Measurements from ENCODE around the gene FGF12.

FGF12 gene

GRCh38 chr3:192696943-192697587 is 30.3 kb downstream of the FGF12 start:
- no peak for DNase-seq
- in situ Hi-C loops (cut with HindIII; ENCODE audit: low pct_ligation_motif_present, low pct_unique_long_range_greater_than_20kb, low sequenced_read_pairs), result no loop called here

- in situ Hi-C loops (cut with HindIII; ENCODE audit: low pct_ligation_motif_present, low pct_unique_long_range_greater_than_20kb, low sequenced_read_pairs), result no loop called here
- no peak for DNase-seq
Measured at GRCh38 chr3:192687488-192688152, 39.7 kb downstream of the FGF12 start.

- in situ Hi-C loops (cut with HindIII; ENCODE audit: low pct_ligation_motif_present, low pct_unique_long_range_greater_than_20kb, low sequenced_read_pairs), result no loop called here
- DNase-seq, result no peak
Measured at GRCh38 chr3:192685801-192686200, 41.5 kb downstream of the FGF12 start.

GRCh38 chr3:192684151-192684550 is 43.2 kb downstream of the FGF12 start:
- DNase-seq, result no peak
- in situ Hi-C loops (cut with HindIII; ENCODE audit: low pct_ligation_motif_present, low pct_unique_long_range_greater_than_20kb, low sequenced_read_pairs), result no loop called here

GRCh38 chr3:192675958-192676649 is 51.2 kb downstream of the FGF12 start:
- no peak for DNase-seq
- in situ Hi-C loops (cut with HindIII; ENCODE audit: low pct_ligation_motif_present, low pct_unique_long_range_greater_than_20kb, low sequenced_read_pairs), result no loop called here

GRCh38 chr3:192655628-192656027 is 71.7 kb downstream of the FGF12 start:
- DNase-seq, result no peak
- in situ Hi-C loops (cut with HindIII; ENCODE audit: low pct_ligation_motif_present, low pct_unique_long_range_greater_than_20kb, low sequenced_read_pairs), result no loop called here

GRCh38 chr3:192655040-192655439 is 72.3 kb downstream of the FGF12 start:
- in situ Hi-C loops (cut with HindIII; ENCODE audit: low pct_ligation_motif_present, low pct_unique_long_range_greater_than_20kb, low sequenced_read_pairs), result no loop called here
- DNase-seq, result no peak

- in situ Hi-C loops (cut with HindIII; ENCODE audit: low pct_ligation_motif_present, low pct_unique_long_range_greater_than_20kb, low sequenced_read_pairs), result no loop called here
- DNase-seq, result no peak
Measured at GRCh38 chr3:192653862-192654261, 73.5 kb downstream of the FGF12 start.

- in situ Hi-C loops (cut with HindIII; ENCODE audit: low pct_ligation_motif_present, low pct_unique_long_range_greater_than_20kb, low sequenced_read_pairs), result no loop called here
- DNase-seq, result no peak
Measured at GRCh38 chr3:192652727-192653126, 74.6 kb downstream of the FGF12 start.

GRCh38 chr3:192651836-192652512 is 75.4 kb downstream of the FGF12 start:
- DNase-seq, result no peak
- in situ Hi-C loops (cut with HindIII; ENCODE audit: low pct_ligation_motif_present, low pct_unique_long_range_greater_than_20kb, low sequenced_read_pairs), result no loop called here

- DNase-seq, result no peak
- in situ Hi-C loops (cut with HindIII; ENCODE audit: low pct_ligation_motif_present, low pct_unique_long_range_greater_than_20kb, low sequenced_read_pairs), result no loop called here
Measured at GRCh38 chr3:192645437-192645836, 81.9 kb downstream of the FGF12 start.

- in situ Hi-C loops (cut with HindIII; ENCODE audit: low pct_ligation_motif_present, low pct_unique_long_range_greater_than_20kb, low sequenced_read_pairs), result no loop called here
- no peak for DNase-seq
Measured at GRCh38 chr3:192642651-192643050, 84.7 kb downstream of the FGF12 start.

GRCh38 chr3:192641919-192642318 is 85.4 kb downstream of the FGF12 start:
- no peak for DNase-seq
- in situ Hi-C loops (cut with HindIII; ENCODE audit: low pct_ligation_motif_present, low pct_unique_long_range_greater_than_20kb, low sequenced_read_pairs), result no loop called here

- DNase-seq, result no peak
- in situ Hi-C loops (cut with HindIII; ENCODE audit: low pct_ligation_motif_present, low pct_unique_long_range_greater_than_20kb, low sequenced_read_pairs), result no loop called here
Measured at GRCh38 chr3:192639987-192640386, 87.4 kb downstream of the FGF12 start.

- DNase-seq, result no peak
- in situ Hi-C loops (cut with HindIII; ENCODE audit: low pct_ligation_motif_present, low pct_unique_long_range_greater_than_20kb, low sequenced_read_pairs), result no loop called here
Measured at GRCh38 chr3:192637803-192638202, 89.5 kb downstream of the FGF12 start.

GRCh38 chr3:192636517-192637444 is 90.6 kb downstream of the FGF12 start:
- DNase-seq, result no peak
- in situ Hi-C loops (cut with HindIII; ENCODE audit: low pct_ligation_motif_present, low pct_unique_long_range_greater_than_20kb, low sequenced_read_pairs), result no loop called here

GRCh38 chr3:192629429-192629828 is 97.9 kb downstream of the FGF12 start:
- DNase-seq, result no peak
- in situ Hi-C loops (cut with HindIII; ENCODE audit: low pct_ligation_motif_present, low pct_unique_long_range_greater_than_20kb, low sequenced_read_pairs), result no loop called here

- in situ Hi-C loops (cut with HindIII; ENCODE audit: low pct_ligation_motif_present, low pct_unique_long_range_greater_than_20kb, low sequenced_read_pairs), result no loop called here
- DNase-seq, result no peak
Measured at GRCh38 chr3:192621909-192622308, 105.4 kb downstream of the FGF12 start.
